ENCODE measurements around the gene DUSP9.

DNA sequence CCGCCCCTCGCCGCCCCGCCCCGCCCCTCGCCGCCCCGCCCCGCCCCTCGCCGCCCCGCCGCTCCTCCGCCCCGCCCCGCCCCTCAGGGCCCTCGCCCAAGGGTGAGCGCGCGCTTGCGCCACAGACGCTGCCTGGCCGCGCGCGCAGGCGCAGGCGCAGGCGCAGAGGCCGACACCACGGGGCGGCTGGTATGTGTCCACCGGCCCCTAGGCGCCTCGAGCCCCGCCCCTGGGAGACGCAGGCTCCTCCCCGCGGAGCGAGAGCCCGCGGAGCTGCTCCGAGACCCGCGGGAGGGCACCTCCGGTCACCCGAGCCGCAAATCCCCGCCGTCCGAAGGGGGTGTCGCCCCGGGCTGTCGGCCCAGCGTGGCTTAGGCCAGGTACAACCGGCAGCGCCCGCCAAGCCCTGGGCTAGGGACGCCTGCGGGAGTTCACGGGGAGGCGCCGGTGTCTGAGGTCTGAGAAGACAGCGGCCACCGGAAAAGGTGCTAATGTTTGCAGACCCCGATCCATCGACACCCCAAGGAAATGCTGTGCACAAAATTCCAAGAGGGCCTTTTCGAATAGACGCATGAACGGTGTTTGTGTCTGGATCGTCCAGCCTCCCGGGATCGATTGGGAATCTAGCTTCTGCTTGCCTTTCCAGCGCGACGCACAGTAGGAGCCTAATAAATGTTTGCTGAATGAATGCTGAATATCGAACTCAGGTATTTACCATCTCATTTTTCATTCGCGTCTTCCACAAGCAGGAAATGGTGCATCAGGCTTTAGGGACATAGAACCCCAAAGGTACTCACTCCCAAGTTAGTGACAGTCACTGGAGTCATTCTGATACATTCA lies 47.6 kb upstream of the DUSP9 start:
- TF ChIP-seq, protein P1, sequence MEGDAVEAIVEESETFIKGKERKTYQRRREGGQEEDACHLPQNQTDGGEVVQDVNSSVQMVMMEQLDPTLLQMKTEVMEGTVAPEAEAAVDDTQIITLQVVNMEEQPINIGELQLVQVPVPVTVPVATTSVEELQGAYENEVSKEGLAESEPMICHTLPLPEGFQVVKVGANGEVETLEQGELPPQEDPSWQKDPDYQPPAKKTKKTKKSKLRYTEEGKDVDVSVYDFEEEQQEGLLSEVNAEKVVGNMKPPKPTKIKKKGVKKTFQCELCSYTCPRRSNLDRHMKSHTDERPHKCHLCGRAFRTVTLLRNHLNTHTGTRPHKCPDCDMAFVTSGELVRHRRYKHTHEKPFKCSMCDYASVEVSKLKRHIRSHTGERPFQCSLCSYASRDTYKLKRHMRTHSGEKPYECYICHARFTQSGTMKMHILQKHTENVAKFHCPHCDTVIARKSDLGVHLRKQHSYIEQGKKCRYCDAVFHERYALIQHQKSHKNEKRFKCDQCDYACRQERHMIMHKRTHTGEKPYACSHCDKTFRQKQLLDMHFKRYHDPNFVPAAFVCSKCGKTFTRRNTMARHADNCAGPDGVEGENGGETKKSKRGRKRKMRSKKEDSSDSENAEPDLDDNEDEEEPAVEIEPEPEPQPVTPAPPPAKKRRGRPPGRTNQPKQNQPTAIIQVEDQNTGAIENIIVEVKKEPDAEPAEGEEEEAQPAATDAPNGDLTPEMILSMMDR (conservative IDR thresholded peaks at IDR 0.05; ENCODE audit: low read depth, low read length): no peak
- TF ChIP-seq EZH2 (IDR thresholded peaks at IDR 0.05; ENCODE audit: borderline replicate concordance, low read depth, low read length, poor library complexity, severe bottlenecking): no peak

Data from A673 (cell line).